HG03196 (cell line): ENCODE measurements around the gene ANAPC5.

Experiments used
- ATAC-seq: cut with Tn5 transposase; IDR thresholded peaks from one replicate; pipeline ENCODE4 v1.9.1; 2021; ENCODE audit not compliant: unreplicated experiment

The ANAPC5 gene

DNA sequence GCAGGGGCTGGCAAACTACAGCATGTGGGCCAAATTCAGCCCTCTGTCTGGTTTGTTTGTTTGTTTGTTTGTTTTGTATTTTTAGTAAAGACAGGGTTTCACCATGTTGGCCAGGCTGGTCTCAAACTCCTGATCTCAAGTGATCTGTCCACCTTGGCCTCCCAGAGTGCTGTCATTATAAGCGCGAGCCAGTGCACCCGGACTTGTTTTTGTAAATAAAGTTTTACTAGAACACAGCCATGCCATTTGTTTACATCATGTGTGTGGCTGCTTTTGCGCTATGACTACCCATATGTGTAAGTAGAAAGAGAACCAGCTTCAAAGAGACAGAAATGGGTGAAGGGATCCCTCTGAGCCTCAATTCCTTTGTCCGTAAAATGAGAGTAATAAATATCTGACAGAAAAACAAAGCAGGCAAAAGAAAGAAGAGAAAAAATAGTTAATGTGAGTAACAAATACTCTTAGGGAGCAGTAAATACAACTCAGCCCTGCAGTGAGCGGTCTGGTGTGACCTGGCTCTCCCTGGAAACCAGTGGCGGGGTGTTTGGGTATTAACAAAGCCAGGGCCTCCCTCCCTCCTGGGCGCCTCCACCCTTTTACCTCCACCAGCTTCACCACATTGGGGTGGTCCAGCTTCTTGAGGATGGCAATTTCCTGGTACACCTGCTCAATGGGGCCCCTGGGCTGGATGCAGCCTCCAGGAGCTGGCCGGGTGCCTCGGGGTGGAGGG is 88.8 kb downstream of the ANAPC5 start:
- ATAC-seq = no peak

DNA sequence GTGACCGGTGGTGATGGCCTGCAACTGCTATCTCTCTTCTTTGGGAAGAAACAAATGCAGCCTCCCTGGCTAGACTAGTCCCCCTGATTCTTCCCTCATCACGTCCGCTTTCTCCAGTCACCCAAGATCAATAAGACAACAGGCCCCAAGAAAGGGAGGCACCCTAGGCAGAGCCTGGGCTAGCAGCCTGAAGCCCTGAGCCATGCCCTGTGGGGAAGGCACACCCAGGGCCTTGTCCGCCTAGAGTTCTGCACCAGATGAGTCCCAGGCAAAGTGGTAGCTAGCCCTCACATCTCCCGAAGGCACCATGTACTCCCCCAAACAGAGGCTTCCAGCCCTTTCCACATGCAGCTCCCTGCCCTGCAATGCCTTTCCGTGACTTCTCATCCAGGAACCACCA is 90.8 kb downstream of the ANAPC5 start:
- no peak for ATAC-seq

DNA sequence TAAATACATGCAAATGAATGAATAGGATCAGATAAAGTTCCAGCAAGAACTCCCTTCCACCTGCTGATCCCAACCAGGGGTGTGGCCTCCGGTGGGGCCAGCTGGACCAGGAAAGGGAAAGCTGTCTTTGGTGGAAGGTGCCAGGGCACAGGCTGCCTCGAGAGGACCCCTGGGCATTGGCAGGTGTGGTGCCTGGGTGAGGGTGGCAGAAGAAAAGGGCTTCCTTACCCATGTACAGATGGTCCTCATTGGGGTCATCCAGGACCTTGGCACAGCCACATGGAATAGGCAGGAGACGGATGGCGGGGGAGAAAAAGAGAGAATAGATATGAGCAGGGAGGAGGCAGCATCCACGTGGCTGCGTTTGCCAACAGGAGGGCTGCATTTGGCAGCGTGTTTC is 92.1 kb downstream of the ANAPC5 start:
- ATAC-seq = no peak

- no peak for ATAC-seq
Observed at GRCh38 chr12:121259074-121259473, 93.1 kb downstream of the ANAPC5 start.
